Measurements from ENCODE around the gene RPL13A.

- TF ChIP-seq CTCF (conservative IDR thresholded peaks at IDR 0.05; ENCODE audit: low read length) (no peak), EZH2phosphoT487 (IDR thresholded peaks at IDR 0.05; ENCODE audit: borderline replicate concordance, low read depth, low read length) (no peak)
These were observed 34.2 kb upstream of the RPL13A start, which contains the start of gene ALDH16A1 for GRCh38 chr19:49453013-49453756.
